GM19351 (cell line): Measurements from ENCODE around the gene MAP3K5.

Experiments used
- ATAC-seq: cut with Tn5 transposase; IDR thresholded peaks from one replicate; pipeline ENCODE4 v1.9.1; 2021; ENCODE audit warnings: mild to moderate bottlenecking, moderate library complexity; ENCODE audit not compliant: unreplicated experiment

Gene MAP3K5

DNA sequence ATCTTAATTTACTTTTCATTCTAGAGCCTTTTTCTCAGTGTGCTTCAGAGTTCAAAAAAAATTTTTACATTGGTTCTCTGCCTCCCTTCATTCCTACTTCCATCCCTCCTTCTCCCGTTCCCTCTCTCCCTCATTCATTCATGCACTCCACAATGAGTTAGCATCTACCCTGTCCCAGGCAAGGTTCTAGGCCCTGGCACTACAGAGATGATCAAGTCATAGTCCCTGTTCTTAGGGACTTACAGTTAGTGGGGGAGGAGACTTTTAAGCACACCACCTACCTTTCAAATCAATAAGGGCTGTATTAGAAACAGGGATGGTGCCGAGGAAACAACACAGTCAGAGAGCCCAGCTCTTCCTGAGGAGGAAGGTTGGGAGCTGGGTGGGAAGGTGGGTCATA lies 40.3 kb downstream of the MAP3K5 start:
- ATAC-seq, result no peak

DNA sequence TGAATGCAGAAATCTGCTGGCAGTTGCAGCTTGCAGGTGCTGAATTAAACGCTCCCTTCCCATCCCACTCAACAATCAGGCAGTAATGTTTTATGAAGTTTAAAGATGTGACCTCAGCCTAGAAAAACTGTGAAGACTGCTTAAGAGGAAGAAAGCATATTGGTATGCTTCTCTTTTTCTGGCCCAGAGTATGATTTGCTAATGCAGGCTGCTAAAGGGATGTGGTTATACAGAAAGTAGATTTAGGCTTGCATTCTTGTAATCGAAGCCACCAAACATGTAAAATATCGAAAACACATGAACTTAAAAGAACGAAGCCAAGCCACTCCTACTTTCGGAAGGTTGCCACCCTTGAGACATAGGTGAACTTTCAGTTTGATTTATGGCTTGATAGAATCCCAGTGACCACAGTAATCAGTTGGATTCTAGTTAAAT lies 40.7 kb downstream of the MAP3K5 start:
- peak; percentile 94 for ATAC-seq

DNA sequence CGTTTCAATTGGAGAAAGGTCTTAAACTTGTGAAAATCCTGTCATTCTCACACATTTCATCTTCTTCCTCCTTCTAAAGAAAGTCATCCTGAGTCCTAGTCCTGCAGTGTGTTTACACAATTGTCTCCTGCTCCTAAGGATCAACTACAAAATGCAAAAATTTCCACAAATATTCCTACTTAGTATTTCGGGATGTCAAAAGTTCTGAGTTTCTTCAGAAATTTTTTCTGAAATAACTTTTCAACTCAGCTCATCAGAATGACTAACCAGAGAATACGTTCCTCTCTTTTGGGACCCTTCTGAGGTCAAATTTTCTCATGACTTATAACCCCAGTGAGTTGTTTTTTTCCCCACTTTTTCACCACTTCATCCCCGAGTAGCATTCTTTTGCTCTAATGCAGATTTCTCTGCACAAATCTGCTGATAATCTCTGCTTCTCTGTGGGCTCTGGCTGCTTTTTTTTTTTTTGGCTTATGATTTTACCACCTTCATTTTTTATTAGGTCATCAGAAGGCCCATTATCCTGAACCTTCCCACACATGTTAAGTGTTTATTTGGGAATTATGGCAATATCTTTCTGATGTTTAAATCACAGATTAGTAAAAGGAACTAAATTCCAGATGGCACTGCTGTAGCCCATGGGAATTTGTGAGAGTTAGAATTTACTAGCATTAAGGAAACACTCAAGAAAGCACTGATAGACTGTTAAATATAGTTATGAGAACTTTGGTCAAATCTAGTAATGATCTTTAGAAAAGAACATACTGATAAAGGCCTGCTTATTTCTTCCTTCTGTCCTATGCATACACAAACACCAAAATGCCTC lies 41.4 kb downstream of the MAP3K5 start:
- peak; percentile 21 for ATAC-seq

DNA sequence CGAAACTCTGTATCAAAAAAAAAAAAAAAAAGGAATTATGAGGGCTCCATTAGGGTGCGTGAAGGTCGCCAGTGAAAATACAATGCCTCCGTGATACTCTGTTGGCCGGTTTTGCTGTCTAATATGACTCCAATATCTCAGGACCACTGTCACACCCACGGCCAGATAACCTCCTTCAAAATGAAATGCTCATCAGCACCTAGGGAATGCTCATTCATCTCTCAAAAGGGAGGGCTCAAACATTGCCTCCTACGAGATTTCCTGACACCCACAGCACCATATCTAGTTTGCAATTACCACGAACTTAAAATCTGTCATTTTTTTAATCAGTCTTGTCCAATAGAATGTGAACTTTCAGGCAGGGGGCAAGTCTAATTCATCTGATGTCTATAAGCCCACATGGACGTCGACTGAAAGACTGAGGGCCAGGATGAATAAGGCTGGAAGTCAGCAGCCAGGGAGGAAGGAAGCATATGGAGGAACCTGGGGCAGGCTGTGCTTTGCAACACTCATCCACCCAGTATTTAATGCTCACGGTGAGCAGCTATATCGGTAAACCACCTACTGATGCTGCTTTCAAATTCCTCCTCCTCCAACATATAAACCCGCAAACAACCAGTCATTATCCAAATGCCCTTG lies 42.8 kb downstream of the MAP3K5 start:
- no peak for ATAC-seq

DNA sequence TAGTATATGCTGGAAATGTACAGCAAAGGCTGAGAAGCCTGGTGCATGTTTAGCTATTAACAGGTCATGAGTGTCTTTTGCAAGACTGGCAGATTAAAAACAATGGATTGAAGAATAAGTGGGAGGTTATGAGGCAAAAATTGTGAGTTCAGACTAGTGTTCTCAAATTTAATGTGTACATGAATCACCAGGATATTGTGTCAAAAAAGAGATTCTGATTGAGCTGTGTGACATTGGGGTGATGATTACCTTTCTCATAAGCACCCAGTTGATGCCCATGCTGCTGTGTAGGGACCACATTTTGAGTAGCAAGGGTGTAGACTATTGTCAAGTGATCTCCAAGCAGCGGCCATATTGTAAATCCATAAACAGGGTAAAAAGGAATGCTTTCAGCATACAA lies 44.8 kb downstream of the MAP3K5 start:
- no peak for ATAC-seq

DNA sequence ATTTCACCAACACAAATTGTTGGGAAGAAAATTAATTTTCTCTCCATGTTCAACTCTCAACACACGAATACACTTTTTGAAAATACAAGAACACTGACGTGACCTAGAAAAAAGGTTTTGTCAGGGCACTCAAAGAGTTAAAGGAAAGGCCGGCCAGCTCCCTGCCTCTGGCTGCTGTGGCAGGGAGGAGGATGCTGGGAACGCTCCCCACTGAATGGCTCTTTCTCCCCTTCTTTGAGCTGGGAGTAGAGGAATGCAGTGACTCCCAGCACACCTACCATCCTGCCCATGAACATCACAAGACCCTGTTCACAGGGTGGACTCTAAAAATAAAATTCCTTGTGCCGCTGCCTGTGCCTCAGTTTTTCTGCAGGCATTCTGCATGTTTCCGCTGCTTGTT lies 47.0 kb downstream of the MAP3K5 start:
- no peak for ATAC-seq

DNA sequence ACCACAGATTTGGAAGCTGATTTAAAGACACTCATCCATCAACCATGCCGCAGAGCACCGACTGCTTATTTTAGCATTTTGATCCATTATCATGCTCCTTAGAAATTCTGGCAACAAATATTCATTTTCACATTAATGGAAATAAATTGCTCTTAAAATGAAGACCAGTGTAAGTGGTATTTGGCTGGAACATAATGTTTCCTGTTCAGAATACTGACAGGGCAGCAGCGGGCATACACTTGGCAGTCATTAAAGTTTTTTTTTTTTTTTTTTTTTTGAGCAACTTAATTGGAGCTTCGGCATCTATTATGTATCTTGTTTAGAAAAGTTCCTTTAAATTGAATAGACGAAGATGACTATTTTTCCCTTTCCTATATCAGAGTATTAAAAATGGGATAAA lies 47.4 kb downstream of the MAP3K5 start:
- ATAC-seq, result no peak

DNA sequence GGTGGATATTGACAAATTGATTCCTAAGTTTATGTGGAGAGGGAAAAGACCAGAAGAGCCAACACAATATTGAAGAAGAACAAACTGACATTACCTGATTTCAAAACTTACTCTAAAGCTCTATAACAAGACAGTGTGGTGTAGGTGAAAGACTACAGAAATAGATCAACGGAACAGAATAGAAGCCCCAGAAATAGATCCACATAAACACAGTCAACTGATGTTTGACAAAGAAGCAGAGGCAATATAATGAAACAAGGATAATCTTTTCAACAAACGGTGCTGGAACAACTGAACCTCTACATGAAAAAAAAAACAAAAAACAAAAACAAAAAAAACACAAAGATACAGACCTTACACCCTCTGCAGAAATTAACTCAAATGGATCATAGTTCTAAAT lies 50.2 kb downstream of the MAP3K5 start:
- no peak for ATAC-seq

DNA sequence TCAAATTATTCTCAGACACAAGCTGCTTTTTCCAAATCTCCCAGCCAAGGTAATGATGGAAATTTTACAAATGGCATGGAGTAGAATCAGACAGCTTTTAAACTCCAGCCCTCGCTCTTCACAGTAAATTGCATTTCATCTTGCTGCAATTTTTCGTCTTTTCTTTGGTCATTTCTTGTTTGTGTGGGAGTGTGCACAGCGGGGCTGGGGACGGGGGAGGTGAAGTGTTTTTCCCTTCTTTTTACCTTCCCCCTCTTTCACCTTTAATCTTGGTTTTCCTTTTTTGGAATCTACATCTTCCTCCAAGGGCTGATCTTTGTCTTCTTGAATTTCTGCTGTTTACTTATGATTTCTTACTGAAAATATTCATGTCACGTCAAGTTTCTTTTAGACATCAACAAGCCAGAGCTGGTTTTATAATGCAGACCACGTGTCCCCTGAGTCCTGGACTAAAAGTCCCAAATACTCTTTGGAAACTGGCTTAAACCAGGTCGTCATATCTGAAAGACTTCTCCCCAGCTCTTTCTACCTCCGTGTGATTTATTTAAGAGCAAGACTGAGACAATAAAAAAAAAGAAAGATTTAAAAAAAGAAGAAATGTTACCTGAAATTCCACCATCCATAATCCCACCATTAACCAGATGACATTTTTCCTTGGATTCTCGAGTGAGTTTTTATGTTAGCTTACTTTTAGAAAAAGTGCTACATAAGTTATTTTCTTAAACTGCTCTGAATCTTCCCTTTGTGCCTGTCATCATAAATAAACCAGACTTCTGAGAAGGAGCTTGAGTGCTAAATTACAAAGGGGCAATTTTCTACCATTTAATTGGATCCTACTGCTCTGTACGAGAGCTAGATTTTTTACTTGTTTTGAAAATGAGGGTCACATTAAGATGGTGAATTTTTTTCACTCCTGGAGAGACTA lies 52.0 kb downstream of the MAP3K5 start:
- ATAC-seq, result no peak

DNA sequence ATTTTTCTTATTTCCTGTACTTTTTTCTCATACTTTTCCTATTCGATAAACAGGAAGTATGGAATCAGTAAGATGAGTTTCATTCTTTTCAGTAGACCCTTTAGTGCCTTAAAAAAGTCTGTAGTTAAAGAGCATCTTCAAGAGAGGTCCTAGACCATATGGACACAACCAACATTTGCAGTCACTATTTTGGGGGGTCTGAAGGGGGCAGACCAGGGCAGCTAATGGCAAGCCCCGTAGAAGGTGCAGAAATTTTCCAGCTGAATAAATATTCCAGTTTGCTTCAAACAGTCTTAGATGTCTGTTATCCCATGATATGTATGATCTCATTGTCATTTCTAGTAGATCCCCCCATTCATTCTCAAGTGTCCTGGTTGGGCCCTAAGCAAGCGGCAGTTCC lies 52.8 kb downstream of the MAP3K5 start:
- no peak for ATAC-seq

DNA sequence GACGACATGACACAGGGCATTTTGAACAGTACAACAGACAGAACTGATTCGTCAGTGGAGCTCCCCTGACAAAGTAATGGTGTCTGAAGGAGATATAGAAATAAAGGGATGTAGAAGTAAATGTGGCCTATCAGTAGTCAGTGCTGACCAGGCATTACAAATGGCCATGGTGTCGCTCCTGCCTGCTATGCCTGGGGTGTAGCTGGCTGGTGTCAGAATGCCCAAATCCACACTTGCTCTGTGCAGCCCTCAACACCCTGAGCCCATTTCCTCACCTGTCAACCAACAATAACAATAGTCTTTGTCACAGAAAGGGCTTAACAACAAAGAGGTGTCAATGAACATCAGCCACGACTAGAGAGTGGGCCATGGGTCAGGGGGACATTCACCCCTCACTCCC lies 53.2 kb downstream of the MAP3K5 start:
- ATAC-seq, result no peak

DNA sequence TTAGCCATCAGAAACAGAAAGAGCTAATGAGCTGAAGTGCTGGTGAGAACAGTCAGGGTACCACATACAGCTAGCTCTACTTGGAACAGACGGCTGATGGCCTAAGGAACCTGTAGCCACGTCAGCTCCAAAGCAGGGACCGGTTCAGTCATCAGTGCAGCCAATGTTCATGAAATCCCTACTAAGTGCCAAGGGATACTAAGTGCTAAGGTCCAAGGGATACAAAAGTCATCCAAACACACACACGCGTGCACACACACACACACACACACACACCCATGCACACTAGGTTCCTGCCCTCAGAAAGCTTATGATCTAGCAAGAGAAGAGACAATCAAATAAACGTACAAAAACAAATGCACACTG lies 53.6 kb downstream of the MAP3K5 start:
- no peak for ATAC-seq

DNA sequence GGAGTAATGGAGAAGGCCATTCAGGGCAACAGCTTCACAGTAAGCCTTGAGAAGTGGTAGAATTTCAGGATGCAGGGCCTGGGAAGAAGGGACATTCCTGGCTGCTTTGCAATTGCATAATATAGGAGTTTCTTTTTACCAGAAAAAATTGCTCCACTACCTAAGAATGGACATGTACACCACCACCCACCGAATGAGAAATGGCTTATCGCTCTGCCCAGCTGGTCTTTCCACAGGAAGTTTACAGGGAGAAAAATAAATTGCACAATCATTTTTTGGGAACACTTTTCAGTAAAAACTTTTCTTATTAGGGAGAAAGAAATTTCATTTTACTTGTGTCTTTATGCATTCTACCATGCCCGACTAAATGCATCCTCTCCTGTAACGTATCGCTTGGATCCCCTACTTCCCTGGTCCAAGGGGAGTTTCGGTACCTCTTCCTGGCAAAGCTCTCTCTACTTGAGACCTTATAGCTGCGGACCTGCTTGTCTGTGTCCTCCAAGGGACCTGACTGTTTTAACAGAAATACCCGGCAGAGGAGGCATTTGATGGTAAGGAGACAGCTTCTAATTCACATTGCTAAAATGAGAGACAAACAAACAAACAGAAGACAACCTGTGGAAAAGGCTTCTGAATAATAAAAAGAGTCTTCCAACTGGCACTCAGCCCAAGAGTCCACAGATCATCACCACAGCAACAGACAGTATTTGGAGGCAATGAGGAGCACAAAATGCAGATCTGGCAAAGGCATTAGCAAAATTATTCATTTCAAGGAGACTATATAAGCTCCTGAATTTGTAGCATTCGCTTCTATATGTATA lies 54.2 kb downstream of the MAP3K5 start:
- ATAC-seq, result no peak

DNA sequence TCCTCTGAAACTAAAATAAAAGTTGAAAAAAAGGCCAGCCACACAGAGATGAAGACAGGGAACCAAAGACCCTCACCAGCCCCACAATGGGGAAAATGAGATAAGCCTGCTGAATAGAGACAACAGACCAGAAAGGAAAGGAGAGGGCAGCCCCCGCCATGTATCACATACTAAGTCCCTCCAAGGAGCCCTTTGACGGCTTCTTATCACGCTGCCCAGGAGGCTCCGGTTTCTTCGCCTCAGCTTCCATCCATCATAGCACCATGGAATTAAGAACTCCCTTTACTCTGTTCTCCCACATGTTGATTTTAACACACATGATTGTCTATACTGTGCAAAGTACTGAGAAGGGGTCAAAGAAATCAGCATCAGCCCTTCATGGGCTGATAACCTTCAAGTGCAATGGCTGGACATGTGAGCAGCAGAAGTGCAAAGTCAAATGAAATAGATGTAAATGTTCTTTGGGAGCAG lies 54.9 kb downstream of the MAP3K5 start:
- ATAC-seq, result no peak

DNA sequence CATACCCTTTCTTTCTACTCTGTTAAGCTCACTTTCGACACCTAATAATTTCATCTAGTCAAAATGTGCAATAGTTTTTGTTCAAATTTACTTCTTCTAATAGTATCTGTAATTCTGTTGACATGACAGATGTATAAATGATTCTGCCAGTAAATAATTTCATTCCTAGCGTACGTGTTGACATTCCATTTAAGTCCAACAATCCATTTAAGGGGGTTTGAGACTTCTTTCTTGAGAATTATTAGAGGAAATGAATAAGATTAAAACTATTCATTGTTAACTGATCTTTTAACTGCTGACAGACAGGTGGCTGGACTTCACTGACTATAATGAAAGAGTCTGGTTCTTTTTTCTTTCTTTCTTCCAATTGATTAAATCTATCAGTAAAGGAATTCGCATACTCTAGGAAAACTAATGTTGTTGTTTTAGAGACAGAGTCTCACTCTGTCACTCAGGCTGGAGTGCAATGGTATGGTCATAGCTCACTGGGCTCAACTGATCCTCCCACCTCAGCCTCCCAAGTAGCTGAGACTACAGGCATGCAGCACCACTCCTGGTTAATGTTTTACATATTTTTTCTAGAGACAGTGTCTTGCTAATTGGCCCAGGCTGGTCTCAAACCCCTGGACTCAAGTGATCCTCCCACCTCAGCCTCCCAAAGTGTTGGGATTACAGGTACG lies 55.9 kb downstream of the MAP3K5 start:
- no peak for ATAC-seq

DNA sequence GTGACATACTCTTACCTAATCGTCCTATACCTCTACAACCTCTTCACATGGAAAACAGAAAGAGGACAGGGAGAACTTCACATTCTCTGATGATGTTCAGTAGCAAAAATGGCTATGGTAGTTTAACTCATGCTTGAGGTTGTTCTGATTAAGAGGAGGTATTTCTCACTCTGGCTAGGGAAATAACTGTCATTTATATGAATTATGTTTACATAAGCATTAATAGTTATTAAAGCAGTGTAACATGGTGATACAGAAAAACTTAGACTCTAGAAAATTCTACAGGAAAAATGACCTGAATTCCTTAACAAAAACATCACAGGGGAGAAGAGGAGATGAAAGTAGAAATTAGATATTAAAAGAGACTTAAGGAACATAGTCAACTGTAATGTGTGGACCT lies 57.3 kb downstream of the MAP3K5 start:
- no peak for ATAC-seq

DNA sequence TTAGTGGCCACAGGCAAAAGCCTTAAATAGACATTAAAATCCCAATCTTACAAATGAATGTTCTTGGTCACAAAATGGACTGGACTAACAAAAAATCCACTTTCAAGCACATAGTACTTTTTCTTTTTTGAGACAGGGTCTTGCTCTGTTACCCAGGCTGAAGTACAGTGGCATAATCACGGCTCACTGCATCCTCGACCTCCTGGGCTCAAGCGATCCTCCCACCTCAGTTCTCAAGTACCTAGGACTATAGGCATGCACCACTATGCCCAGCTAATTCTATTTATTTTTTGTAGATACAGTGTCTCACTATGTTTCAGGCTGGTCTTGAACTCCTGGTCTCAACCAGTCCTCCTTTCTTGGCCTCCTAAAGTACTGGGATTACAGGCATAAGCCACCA lies 59.4 kb downstream of the MAP3K5 start:
- ATAC-seq, result no peak

DNA sequence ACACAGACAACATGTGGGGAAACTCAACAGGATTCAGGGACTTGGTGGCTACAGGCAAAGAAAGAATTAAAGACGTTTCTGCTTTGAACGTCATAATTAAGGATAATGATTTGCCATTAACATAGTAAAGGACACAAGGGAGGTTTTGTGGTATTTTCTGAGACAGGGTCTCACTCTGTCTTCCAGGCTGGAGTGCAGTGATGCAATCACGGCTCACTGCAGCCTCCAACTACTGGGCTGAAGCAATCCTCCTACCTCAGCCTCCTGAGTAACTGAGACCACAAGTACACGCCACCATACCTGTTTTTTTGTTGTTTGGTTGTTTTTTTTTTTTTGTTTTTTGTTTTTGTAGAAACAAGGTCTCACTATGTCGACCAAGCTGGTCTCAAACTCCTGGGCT lies 62.4 kb downstream of the MAP3K5 start:
- no peak for ATAC-seq

DNA sequence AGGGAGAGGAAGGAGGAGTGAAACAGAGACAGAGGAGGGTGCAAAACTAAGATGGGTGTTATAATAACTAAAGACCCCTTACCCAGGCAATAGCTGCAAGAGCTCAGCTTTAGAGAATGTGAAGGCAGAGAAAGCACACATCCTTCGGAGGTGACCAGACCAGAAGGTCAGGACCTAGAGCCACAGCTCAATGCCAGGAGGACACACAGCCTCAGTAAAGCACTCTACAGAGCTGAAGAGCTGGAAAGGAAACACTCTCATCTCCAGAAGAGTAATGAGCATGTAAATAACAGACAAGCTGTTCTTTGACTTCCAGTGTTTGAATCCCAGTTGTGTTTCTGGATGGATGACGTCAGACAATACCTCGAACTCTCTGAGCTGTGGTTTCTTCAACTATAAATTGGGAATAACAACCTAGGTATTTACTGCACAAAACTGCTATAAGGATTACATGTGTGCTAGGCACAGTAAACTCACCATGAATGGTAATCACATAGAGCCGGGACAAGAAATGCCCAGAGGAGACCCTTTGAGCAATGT lies 63.2 kb downstream of the MAP3K5 start:
- no peak for ATAC-seq
